ENCODE data around the gene RNF151.

RNF151 gene

DNA sequence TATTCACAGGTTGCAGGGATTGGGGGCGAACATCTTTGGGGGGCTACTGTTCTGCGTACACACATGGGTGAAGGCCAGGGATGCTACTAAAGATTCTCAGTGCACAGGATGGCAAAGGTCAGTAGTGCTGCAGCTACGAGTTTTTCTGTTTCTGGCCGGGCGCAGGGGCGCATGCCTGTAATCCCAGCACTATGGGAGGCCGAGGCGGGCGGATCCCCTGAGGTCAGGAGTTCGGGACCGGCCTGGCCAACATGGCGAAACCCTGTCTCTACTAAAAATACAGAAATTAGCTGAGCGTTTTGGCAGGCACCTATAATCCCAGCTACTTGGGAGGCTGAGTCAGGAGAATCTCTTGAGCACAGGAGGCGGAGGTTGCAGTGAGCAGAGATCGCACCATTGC is 46.9 kb downstream of the RNF151 start:
- Histone ChIP-seq H3K9me3 (ENCODE audit: control insufficient read depth, low read length) (no peaks in the 10 kb centered on the region), H3K4me1 (peaks cover 6% of the 10 kb centered on the region), H3K27me3 (ENCODE audit: control insufficient read depth, insufficient read depth, low read length) (no peaks in the 10 kb centered on the region), H3K27ac (no peak overlapping the region), H3K4me3 (ENCODE audit: low read depth, low read length) (no peak overlapping the region), H3K4me2 (ENCODE audit: low read length) (no peak overlapping the region), H3K79me2 (no peaks in the 10 kb centered on the region), H3K36me3 (ENCODE audit: control insufficient read depth, insufficient read depth, low read length) (no peaks in the 10 kb centered on the region), H2AFZ (no peak overlapping the region), H3K9ac (no peak overlapping the region)
- TF ChIP-seq, protein P1, sequence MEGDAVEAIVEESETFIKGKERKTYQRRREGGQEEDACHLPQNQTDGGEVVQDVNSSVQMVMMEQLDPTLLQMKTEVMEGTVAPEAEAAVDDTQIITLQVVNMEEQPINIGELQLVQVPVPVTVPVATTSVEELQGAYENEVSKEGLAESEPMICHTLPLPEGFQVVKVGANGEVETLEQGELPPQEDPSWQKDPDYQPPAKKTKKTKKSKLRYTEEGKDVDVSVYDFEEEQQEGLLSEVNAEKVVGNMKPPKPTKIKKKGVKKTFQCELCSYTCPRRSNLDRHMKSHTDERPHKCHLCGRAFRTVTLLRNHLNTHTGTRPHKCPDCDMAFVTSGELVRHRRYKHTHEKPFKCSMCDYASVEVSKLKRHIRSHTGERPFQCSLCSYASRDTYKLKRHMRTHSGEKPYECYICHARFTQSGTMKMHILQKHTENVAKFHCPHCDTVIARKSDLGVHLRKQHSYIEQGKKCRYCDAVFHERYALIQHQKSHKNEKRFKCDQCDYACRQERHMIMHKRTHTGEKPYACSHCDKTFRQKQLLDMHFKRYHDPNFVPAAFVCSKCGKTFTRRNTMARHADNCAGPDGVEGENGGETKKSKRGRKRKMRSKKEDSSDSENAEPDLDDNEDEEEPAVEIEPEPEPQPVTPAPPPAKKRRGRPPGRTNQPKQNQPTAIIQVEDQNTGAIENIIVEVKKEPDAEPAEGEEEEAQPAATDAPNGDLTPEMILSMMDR (IDR thresholded peaks at IDR 0.05) = no peak

DNA sequence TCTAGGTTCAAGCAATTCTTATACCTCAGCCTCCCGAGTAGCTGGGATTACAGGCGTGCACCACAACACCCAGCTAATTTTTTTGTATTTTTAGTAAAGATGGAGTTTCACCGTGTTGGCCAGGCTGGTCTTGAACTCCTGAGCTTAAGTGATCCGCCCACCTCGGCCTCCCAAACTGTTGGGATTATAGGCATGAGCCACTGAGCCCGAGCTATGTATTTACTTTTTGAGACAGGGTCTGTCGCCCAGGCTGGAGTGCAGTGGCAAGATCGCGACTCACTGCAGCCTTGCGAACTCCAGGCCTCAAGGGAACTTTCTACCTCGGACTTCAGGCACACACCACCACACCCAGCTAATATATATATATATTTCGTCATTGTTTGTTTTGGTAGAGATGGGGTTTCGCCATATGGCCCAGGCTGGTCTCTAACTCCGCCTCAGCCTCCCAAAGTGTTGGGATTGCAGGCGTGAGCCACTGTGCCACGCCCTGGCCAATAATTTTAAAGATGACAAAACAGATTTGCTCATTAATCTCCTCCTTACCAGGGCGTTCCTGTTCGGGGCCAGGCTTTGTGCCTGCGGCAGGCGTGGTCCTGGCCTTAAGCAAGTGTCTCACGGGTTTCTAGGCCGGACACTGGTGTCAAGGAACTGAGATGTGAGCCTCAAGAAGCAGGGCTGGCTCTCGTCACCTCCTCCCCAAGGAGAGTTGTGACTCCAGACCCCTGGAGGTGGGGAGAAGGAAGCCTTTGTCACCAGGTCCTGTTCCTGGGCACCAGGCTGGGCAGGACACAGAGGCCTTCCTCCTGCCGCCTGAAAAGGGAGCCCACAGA is 48.7 kb downstream of the RNF151 start:
- Histone ChIP-seq H3K27me3 (ENCODE audit: control insufficient read depth, insufficient read depth, low read length) (no peaks in the 10 kb centered on the region), H3K27ac (no peak overlapping the region), H2AFZ (no peak overlapping the region), H3K4me1 (peaks cover 2% of the 10 kb centered on the region), H3K9me3 (ENCODE audit: control insufficient read depth, low read length) (no peaks in the 10 kb centered on the region), H3K4me2 (ENCODE audit: low read length) (no peak overlapping the region), H3K9ac (no peak overlapping the region), H3K36me3 (ENCODE audit: control insufficient read depth, insufficient read depth, low read length) (no peaks in the 10 kb centered on the region), H3K4me3 (ENCODE audit: low read depth, low read length) (no peak overlapping the region), H3K79me2 (no peaks in the 10 kb centered on the region)
- TF ChIP-seq, protein P1 (IDR thresholded peaks at IDR 0.05) = no peak

DNA sequence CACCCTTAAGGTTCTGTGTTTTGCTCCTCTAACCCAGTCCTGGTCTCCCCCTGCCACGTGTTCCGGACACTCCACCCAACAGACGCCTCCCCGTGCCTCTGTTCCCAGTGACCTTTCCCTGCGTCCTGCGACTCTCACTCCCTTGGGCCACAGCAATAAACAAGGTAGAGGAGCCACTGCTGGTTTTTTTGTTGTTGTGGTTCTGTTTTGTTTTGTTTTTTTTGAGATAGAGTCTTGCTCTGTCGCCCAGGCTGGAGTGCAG is 49.2 kb downstream of the RNF151 start:
- Histone ChIP-seq H3K27me3 (ENCODE audit: control insufficient read depth, insufficient read depth, low read length) (no peaks in the 10 kb centered on the region), H3K4me1 (no peaks in the 10 kb centered on the region), H3K79me2 (no peaks in the 10 kb centered on the region), H3K9ac (no peak overlapping the region), H3K27ac (no peak overlapping the region), H3K36me3 (ENCODE audit: control insufficient read depth, insufficient read depth, low read length) (no peaks in the 10 kb centered on the region), H3K4me3 (ENCODE audit: low read depth, low read length) (no peak overlapping the region), H3K9me3 (ENCODE audit: control insufficient read depth, low read length) (no peaks in the 10 kb centered on the region), H2AFZ (no peak overlapping the region), H3K4me2 (ENCODE audit: low read length) (no peak overlapping the region)
- TF ChIP-seq, protein P1 (IDR thresholded peaks at IDR 0.05) = no peak

DNA sequence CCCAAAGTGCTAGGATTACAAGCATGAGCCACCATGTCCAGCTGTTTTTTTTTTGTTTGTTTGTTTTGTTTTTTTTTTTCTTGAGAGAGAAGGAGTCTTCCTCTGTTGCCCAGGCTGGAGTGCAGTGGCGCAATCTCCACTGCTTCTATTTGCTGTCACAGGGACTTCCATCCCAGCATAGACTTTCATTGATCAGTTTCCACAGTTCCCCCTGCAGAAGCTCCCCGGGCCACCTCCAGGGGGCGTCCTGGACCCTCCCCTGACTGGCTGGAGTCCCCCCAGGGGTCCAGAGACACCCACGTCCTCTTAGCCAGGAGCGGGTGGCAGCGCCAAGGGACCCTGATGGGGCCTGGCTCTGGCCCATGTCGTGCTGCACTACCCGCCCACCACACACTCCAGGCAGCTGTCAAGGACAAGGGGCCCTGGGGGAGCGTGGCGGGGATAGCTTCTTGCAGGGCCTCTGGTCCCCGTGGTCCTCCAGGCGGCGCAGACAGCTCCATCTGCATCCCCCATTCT is 49.8 kb downstream of the RNF151 start:
- TF ChIP-seq, protein P1 (IDR thresholded peaks at IDR 0.05) = no peak
- Histone ChIP-seq H3K4me1 (no peaks in the 10 kb centered on the region), H3K4me2 (ENCODE audit: low read length) (no peak overlapping the region), H3K27me3 (ENCODE audit: control insufficient read depth, insufficient read depth, low read length) (no peaks in the 10 kb centered on the region), H3K27ac (no peak overlapping the region), H3K79me2 (no peaks in the 10 kb centered on the region), H3K36me3 (ENCODE audit: control insufficient read depth, insufficient read depth, low read length) (no peaks in the 10 kb centered on the region), H3K9ac (no peak overlapping the region), H2AFZ (no peak overlapping the region), H3K4me3 (ENCODE audit: low read depth, low read length) (no peak overlapping the region), H3K9me3 (ENCODE audit: control insufficient read depth, low read length) (no peaks in the 10 kb centered on the region)
